IPS-15b (cell line): ENCODE measurements around the gene DUSP22.

ENCODE experiments used
- H3K27me3 ChIP-seq: one replicate; pipeline ENCODE4 v1.6.1; 2013; ENCODE audit warnings: low read length; ENCODE audit not compliant: control insufficient read depth, insufficient read depth
- H3K36me3 ChIP-seq: one replicate; pipeline ENCODE4 v1.6.1; 2013; ENCODE audit warnings: low read length; ENCODE audit not compliant: control insufficient read depth, insufficient read depth
- H3K4me1 ChIP-seq: one replicate; pipeline ENCODE4 v1.6.1; 2013; ENCODE audit warnings: mild to moderate bottlenecking, low read length; ENCODE audit not compliant: control insufficient read depth, insufficient read depth
- H3K4me3 ChIP-seq: one replicate; pipeline ENCODE4 v1.5.1; 2013; ENCODE audit warnings: low read depth, low read length
- H3K9ac ChIP-seq: one replicate; pipeline ENCODE4 v1.6.1; 2013; ENCODE audit warnings: low read depth, mild to moderate bottlenecking, low read length
- H3K9me3 ChIP-seq: one replicate; pipeline ENCODE4 v1.6.1; 2013; ENCODE audit warnings: mild to moderate bottlenecking, low read length; ENCODE audit not compliant: control insufficient read depth, insufficient read depth

Gene DUSP22

DNA sequence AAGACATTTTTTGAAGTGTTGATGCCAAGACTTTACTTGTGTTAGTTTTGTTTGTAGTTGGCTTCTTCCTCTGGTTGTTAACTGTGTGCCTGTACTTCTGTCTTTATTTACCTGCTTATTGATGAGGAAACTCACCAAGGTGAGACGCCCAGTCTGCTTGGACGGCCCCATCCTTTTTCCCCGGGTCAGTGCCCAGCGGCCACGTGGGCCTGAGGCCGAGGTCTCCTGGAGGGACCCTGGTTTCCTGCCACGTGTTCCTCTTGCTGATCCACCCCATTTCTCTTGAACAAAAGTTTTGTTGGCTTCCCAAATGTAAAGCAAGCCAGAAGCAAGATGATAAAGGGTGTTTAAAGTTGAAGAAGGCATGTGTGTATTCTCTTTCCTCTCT lies 24.8 kb downstream of the DUSP22 start:
- Histone ChIP-seq H3K36me3 (no peaks in the 10 kb centered on the region), H3K27me3 (no peaks in the 10 kb centered on the region), H3K9me3 (peaks cover 9% of the 10 kb centered on the region), H3K4me1 (no peaks in the 10 kb centered on the region), H3K9ac (no peak overlapping the region), H3K4me3 (no peak overlapping the region)

DNA sequence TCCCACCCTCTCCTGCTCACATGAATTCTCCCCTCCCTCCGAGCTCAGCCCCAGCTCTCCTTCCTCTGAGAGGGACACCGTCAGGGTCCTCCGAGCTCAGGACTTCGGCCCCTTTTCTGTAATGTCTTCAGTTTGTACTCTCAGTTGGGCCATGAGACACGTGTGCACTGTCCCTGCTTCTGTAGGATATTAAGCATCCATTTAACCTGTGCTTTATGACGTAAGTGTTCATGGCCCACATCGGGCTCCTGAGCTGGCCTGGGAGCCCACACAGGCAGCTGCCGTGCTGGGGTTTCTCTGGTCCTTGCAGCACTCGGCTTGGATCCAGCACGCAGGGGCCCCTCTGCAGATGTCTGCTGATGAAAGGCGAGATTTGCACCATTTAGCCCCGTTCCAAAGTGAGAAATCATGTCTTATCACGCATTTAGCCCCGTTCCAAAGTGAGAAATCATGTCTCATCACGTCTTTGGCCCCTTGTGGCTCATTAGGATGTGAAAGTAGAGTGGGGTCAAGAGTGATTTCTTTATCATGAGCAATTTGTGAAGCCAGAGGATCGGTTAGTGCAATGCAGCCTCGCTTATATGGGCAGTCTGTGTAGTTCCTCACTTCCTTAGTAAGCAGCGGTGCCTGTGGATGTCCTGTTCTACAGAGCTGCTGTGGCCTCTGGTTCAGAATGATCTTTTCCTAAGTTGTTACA lies 25.3 kb downstream of the DUSP22 start:
- no peaks in the 10 kb centered on the region for H3K4me1 ChIP-seq
- no peaks in the 10 kb centered on the region for H3K27me3 ChIP-seq
- H3K36me3 ChIP-seq, result no peaks in the 10 kb centered on the region
- no peak overlapping the region for H3K9ac ChIP-seq
- H3K4me3 ChIP-seq, result no peak overlapping the region
- peaks cover 9% of the 10 kb centered on the region for H3K9me3 ChIP-seq

DNA sequence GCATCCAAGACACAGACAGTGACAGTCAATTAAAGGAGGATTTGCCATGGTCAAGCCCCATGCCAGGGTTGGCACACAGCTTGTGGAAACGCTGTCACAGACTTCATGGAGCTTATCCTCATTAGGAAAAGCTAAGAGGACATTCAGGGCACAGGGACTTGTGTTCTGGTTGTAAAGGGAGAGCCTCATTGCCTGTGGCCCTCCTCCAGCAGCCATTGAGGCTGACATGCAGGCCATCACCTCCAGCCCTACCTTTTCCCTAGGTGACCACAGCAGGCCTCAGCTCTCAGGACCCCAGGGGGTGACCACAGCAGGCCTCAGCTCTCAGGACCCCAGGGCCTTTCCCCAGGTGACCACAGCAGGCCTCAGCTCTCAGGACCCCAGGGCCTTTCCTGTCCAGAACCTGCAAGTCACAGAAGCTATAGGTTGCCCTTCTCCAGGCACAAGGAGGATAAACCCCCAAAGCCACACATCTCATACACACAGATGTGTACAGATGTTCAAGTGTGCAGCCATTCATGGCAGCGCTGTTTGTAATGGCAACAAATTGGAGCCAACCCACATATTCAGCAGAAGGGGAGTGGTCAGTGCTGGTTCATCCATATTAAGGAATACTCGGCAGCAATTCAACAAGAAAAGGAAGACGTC lies 26.1 kb downstream of the DUSP22 start:
- no peak overlapping the region for H3K9ac ChIP-seq

DNA sequence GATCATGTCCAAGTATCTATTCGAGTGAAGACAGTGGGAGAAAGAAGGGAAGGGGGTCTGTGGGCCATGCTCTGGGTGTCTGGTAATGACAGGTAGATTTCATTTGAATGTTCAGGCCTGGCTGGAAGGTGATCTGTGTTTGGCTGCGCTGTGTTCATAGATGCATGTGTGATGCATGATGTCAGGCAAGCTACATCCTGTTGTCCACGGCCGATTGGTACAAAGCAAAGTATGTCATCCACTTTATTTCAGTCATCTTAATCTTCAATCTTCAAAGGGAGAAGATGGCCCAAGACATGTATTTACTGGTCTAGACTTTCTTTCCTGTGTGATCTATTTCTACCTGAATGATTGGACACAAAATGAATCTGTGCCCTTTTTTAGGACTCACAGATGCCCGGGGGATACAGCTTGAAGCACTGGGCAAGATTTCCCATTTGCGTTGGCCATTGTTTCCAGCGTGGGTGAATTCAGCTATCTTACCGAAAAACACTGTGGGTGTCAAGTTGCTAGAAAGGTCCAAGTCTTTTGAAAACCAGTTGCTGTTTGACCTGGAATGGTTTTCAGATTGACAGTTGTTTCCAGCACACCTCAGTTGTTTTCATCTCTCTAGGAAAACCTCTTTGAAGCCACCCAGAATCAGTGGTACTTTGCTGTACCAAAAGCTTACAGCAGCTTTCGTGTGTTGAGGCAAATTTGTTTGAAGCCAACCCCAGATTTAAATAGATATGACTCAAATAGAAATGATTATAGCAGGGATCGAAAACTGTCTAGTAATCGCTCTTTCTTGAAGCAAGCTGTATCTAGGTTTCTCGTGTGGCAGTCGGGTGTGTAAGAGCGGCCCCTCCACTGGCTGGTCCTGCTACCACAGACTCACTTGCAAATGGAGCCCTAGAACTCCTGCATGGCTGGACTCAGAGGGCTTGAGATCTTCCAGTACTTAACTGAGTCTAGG lies 27.2 kb downstream of the DUSP22 start:
- no peaks in the 10 kb centered on the region for H3K4me1 ChIP-seq
- no peaks in the 10 kb centered on the region for H3K27me3 ChIP-seq
- no peak overlapping the region for H3K4me3 ChIP-seq
- H3K9me3 ChIP-seq, result peaks cover 9% of the 10 kb centered on the region
- H3K36me3 ChIP-seq, result no peaks in the 10 kb centered on the region
- H3K9ac ChIP-seq, result no peak overlapping the region

More for the DNA sequence above, 26.1 kb downstream of the DUSP22 start:
- Histone ChIP-seq H3K4me1 (no peaks in the 10 kb centered on the region), H3K4me3 (no peak overlapping the region), H3K9me3 (peaks cover 9% of the 10 kb centered on the region), H3K27me3 (no peaks in the 10 kb centered on the region), H3K36me3 (no peaks in the 10 kb centered on the region)

DNA sequence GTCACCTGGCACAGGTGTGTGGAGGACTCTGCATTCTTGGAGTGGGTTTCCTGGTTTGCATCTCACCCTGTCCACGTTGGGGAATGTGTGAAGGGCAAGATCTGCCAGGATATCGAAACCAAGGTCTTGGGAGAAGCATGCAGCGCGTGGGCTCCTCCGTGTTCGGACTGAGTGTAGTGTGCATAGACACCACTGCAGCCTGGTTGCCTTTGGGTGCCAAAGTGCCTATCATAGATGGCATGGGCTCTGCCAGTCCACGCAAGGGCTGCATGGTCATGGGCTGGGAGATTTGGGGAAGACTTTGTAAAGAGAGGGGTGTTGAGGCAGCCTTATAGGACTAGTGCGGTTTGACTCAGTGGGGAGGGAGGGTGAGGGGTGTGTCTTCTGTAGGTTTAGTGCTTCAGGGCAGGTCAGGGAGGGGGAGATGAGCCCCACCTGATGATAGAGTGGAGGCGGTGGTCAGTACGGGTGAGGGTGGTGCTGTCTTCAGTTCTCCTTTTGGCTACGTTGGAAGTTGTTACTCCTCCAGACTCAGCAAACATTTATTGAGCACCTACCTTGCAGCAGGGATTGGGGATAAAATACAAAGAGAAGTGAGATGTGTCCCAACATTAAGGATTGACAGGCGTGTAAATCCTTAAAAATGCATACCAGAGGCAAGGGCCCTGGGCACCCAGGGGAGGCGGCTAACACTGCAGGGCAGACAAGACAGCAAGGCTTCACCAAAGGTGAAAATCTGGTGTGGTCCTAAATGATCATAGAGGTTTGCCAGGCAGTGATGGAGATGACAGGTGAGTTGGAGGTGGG lies 28.3 kb downstream of the DUSP22 start:
- Histone ChIP-seq H3K36me3 (no peaks in the 10 kb centered on the region), H3K4me1 (no peaks in the 10 kb centered on the region), H3K27me3 (no peaks in the 10 kb centered on the region), H3K9me3 (peaks cover 9% of the 10 kb centered on the region), H3K4me3 (no peak overlapping the region), H3K9ac (no peak overlapping the region)

DNA sequence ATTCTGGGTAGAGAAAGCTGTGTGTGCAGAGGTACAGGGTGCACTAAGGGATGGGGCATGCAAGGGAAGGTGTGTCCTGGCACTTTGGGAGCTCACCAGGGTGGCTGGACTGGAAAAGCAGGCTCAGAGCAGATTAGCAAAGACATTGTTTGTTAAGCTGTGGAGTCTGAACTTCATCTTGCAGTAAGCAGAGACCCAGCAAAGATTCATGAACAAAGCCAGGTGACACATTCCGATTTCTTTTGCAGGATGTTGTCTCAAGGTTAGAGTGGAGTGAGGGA lies 28.8 kb downstream of the DUSP22 start:
- H3K27me3 ChIP-seq, result no peaks in the 10 kb centered on the region
- H3K36me3 ChIP-seq, result no peaks in the 10 kb centered on the region
- no peaks in the 10 kb centered on the region for H3K4me1 ChIP-seq
- peaks cover 9% of the 10 kb centered on the region for H3K9me3 ChIP-seq
- H3K9ac ChIP-seq, result no peak overlapping the region
- H3K4me3 ChIP-seq, result no peak overlapping the region

DNA sequence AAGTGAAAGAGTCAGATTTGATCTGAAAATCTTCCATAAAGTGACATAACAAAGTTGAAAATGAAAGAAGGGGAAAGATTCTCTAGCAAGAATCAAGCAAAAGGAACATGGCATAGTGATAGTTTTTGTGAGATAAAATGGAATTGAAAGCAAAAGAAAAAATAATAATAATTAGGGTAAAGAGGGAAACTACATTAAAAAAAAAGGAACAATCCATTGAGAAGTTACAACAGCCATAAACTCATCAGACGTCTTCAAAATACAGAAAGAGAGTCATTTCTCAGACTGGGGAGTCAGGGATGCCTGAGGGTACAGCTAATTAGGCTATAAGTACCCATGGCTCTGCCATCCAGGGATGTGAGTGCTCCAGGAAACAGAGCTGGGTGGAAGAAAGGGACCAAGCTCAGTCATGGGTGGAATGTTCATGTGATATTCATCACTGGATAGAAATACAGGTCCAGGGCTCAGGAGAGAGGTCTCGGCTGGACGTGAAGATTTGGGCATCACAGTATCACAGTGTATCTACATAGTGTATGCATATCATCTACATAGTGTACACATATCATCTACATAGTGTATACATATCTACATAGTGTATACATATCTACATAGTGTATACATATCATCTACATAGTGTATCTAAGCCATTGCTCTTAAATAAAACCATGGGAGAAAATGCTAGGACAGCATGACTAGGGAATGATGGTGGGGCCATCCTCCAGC lies 29.4 kb downstream of the DUSP22 start:
- Histone ChIP-seq H3K36me3 (no peaks in the 10 kb centered on the region), H3K4me1 (no peaks in the 10 kb centered on the region), H3K9ac (no peak overlapping the region), H3K4me3 (no peak overlapping the region), H3K27me3 (no peaks in the 10 kb centered on the region), H3K9me3 (peaks cover 13% of the 10 kb centered on the region)

DNA sequence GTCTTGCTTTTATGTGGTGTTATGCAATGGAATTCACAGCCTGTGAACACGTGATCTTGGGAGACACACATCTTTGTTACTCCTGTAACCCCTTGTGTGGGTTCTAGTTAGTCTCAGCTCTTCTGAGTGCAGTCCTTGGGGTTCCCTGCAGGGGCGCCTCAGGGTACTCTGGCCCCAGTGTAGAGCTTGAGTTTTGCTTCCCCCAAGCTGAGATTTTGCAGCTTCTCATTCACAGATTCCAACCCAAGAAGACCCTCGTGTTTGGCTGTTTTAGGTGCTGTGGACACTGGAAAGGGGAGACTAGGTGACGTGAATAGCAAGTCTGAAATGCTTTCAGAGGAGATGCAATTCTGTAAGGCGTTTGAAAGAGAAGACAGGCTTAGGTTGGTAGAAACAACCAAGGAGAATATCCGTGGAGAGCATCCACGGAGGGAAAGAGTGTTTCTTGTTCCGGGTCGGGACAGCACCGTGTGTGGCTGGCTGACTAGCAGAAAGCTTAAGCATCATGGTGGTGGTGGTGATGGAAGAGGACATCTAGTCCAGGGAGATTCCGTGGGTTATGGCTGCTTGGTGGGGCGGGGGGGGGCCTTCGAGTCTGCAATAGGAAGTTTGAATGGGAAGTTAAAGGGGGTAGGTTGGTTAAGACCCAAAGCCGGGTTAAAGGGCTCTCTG lies 30.1 kb downstream of the DUSP22 start:
- H3K36me3 ChIP-seq, result no peaks in the 10 kb centered on the region
- no peak overlapping the region for H3K9ac ChIP-seq
- H3K4me3 ChIP-seq, result no peak overlapping the region
- H3K27me3 ChIP-seq, result no peaks in the 10 kb centered on the region
- no peaks in the 10 kb centered on the region for H3K4me1 ChIP-seq
- H3K9me3 ChIP-seq, result peaks cover 18% of the 10 kb centered on the region

DNA sequence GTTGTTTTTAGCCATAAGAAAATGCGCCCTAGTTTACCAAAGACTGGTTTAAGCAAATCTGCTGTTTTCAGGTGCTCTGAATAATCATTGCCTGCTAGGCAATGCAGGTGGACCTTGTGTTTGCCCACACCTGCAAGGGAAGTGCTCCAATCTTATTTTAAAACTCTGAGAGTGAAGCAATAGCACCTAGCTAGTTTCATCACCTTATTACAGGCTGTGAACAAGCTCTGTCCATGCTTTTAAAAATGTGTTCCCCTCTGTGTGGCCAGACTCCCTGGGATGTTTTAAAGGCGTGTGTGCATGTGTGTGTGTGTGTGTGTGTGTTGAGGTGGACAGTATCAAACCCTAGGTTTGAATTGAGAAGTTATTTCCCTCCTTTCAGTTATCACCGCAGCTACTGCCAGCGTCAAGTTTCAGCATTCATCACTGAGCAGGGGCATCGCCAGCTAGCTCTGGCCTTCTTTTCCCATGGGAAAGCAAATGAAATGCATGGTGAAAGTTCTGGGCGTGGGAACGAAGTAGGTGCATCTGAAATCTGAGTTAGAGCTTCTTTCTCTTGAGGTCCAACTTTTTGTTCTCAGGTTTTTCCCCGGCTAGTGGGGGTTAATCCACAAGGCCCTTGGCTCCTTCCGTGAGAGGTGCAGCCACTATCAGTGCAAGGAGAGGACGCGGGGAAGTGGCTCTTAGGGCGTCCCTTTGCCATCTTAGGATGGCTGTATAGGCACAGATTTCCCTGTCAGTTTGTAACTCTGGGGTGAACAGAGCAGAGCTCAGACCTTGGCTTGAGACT lies 30.8 kb downstream of the DUSP22 start:
- H3K9me3 ChIP-seq, result peaks cover 21% of the 10 kb centered on the region
- H3K36me3 ChIP-seq, result no peaks in the 10 kb centered on the region
- H3K27me3 ChIP-seq, result no peaks in the 10 kb centered on the region
- no peak overlapping the region for H3K4me3 ChIP-seq
- no peaks in the 10 kb centered on the region for H3K4me1 ChIP-seq
- H3K9ac ChIP-seq, result no peak overlapping the region

DNA sequence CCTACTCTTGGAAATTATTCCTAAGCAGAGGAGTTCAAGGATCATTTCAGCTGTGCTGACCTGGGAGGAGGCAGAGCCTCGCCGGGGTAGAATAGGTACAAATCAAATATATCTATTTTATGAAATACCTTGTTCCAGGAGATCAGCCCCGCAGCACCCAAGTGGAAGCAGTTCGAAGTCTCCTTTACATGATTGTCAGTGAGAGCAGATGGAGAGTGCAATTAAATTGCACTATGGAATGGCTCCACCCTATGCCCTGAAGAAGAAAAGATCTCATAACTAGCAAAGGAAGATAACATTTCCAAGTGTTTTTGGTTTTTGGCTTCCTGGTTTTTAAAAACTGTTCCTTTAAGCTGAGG lies 31.4 kb downstream of the DUSP22 start:
- H3K4me3 ChIP-seq, result no peak overlapping the region
- no peaks in the 10 kb centered on the region for H3K4me1 ChIP-seq
- no peaks in the 10 kb centered on the region for H3K27me3 ChIP-seq
- H3K9ac ChIP-seq, result no peak overlapping the region
- peaks cover 19% of the 10 kb centered on the region for H3K9me3 ChIP-seq
- H3K36me3 ChIP-seq, result no peaks in the 10 kb centered on the region
